ENCODE measurements around the gene ITGB5.

ITGB5 gene

GRCh38 chr3:124823648-124824047, 63.5 kb downstream of the ITGB5 start:
- H3K4me3 ChIP-seq (replicated peaks; ENCODE audit: low read depth, low read length), result no peak overlapping the region
- no peak for TF ChIP-seq CTCF (IDR thresholded peaks at IDR 0.05; ENCODE audit: low read depth, low read length, missing control alignments)
- DNase-seq (ENCODE audit: extremely low read depth, low read depth), result no peak

- no peak for TF ChIP-seq CTCF (IDR thresholded peaks at IDR 0.05; ENCODE audit: low read depth, low read length, missing control alignments)
- no peak overlapping the region for H3K4me3 ChIP-seq (replicated peaks; ENCODE audit: low read depth, low read length)
- no peak for DNase-seq (ENCODE audit: extremely low read depth, low read depth)
Measured at GRCh38 chr3:124823206-124823605, 64.0 kb downstream of the ITGB5 start.

GRCh38 chr3:124821356-124821755, 65.8 kb downstream of the ITGB5 start:
- no peak for DNase-seq (ENCODE audit: extremely low read depth, low read depth)
- no peak for TF ChIP-seq CTCF (IDR thresholded peaks at IDR 0.05; ENCODE audit: low read depth, low read length, missing control alignments)
- no peak overlapping the region for H3K4me3 ChIP-seq (replicated peaks; ENCODE audit: low read depth, low read length)

GRCh38 chr3:124818398-124819091, 68.6 kb downstream of the ITGB5 start:
- no peak for TF ChIP-seq CTCF (IDR thresholded peaks at IDR 0.05; ENCODE audit: low read depth, low read length, missing control alignments)
- no peak for DNase-seq (ENCODE audit: extremely low read depth, low read depth)
- no peak overlapping the region for H3K4me3 ChIP-seq (replicated peaks; ENCODE audit: low read depth, low read length)

- no peak for TF ChIP-seq CTCF (IDR thresholded peaks at IDR 0.05; ENCODE audit: low read depth, low read length, missing control alignments)
- no peak for DNase-seq (ENCODE audit: extremely low read depth, low read depth)
- H3K4me3 ChIP-seq (replicated peaks; ENCODE audit: low read depth, low read length), result no peak overlapping the region
Measured at GRCh38 chr3:124817079-124817478, 70.1 kb downstream of the ITGB5 start.

GRCh38 chr3:124816206-124816605, 71.0 kb downstream of the ITGB5 start:
- no peak overlapping the region for H3K4me3 ChIP-seq (replicated peaks; ENCODE audit: low read depth, low read length)
- no peak for TF ChIP-seq CTCF (IDR thresholded peaks at IDR 0.05; ENCODE audit: low read depth, low read length, missing control alignments)
- no peak for DNase-seq (ENCODE audit: extremely low read depth, low read depth)

- no peak for DNase-seq (ENCODE audit: extremely low read depth, low read depth)
- H3K4me3 ChIP-seq (replicated peaks; ENCODE audit: low read depth, low read length), result no peak overlapping the region
- no peak for TF ChIP-seq CTCF (IDR thresholded peaks at IDR 0.05; ENCODE audit: low read depth, low read length, missing control alignments)
Measured at GRCh38 chr3:124815781-124816180, 71.4 kb downstream of the ITGB5 start.
